Type B pancreatic cell (in vitro differentiated cells): ENCODE results near the gene SFTPD. TPM values are rescaled to one million over a fixed set of nuclear protein-coding genes. Genes with fewer than 3 reads are reported as not detected.
"Not testable (repeated sequence)": the region's sequence is repeated elsewhere in the genome, so short reads cannot be mapped to it uniquely, and the experiment has no call there.

Experiments
- DNase-seq: peaks from one replicate; pipeline ENCODE4 v3.0.0; 2021; ENCODE audit warnings: mixed read lengths; ENCODE audit not compliant: unreplicated experiment; ENCODE audit errors: extremely low spot score
- H3K27ac Mint-ChIP-seq: 2 replicates; pipeline ENCODE4 v1.8.0; 2021; ENCODE audit warnings: mild to moderate bottlenecking, mixed read lengths
- H3K27me3 Mint-ChIP-seq: 2 replicates; pipeline ENCODE4 v1.8.0; 2021; ENCODE audit warnings: mixed read lengths
- H3K36me3 Mint-ChIP-seq: 2 replicates; pipeline ENCODE4 v1.8.0; 2021; ENCODE audit warnings: mixed read lengths
- H3K4me1 Mint-ChIP-seq: one replicate; pipeline ENCODE4 v1.8.0; 2021; ENCODE audit warnings: mixed read lengths; ENCODE audit not compliant: unreplicated experiment
- H3K4me3 Mint-ChIP-seq: 2 replicates; pipeline ENCODE4 v1.8.0; 2021; ENCODE audit warnings: mild to moderate bottlenecking, mixed read lengths
- H3K9me3 Mint-ChIP-seq: 2 replicates; pipeline ENCODE4 v1.8.0; 2021; ENCODE audit warnings: mixed read lengths
- CTCF ChIP-seq: fragments of 200-600 bp; sonication (generic); conservative IDR thresholded peaks from 2 replicates; pipeline ENCODE4 v1.5.0; 2021; ENCODE audit warnings: antibody characterized with exemption, mild to moderate bottlenecking
- long read RNA-seq: library from polyadenylated mRNA; unstranded; transcript quantifications from one replicate; pipeline ENCODE4 v2.0.0, GENCODE V29; 2020
- total RNA-seq: library from RNA; stranded (reverse); gene quantifications from 2 replicates; pipeline ENCODE4 v1.2.1, GENCODE V29; 2021; ENCODE audit warnings: low replicate concordance

SFTPD gene
- total RNA-seq = 0.24 and 0.38 TPM in 2 replicates
- long read RNA-seq = 0 reads

GRCh38 chr10:79948976-79949722, at the start of gene SFTPD:
Gene SFTPD, minus strand, starts transcription at chr10:79949105. Its CDS starts 2,446 bp downstream, at chr10:79946659.
- peaks cover 11% of the 10 kb centered on the region for H3K27me3 Mint-ChIP-seq
- no peak within 1 kb of the TSS for H3K4me3 Mint-ChIP-seq
- DNase-seq = no peak
- no peak within 1 kb of the TSS for H3K27ac Mint-ChIP-seq
- no peaks in the 10 kb centered on the region for H3K36me3 Mint-ChIP-seq
- peaks cover 5% of the 10 kb centered on the region for H3K9me3 Mint-ChIP-seq
- no peak for TF ChIP-seq CTCF
- no peaks in the 10 kb centered on the region for H3K4me1 Mint-ChIP-seq

GRCh38 chr10:79995979-79996634, 47.2 kb upstream of the SFTPD start:
- Mint-ChIP-seq H3K4me1 (no peaks in the 10 kb centered on the region), H3K27me3 (peaks cover 14% of the 10 kb centered on the region), H3K4me3 (no peak overlapping the region), H3K9me3 (no peaks in the 10 kb centered on the region), H3K27ac (no peak overlapping the region), H3K36me3 (no peaks in the 10 kb centered on the region)
- DNase-seq = no peak
- TF ChIP-seq CTCF = no peak

DNA sequence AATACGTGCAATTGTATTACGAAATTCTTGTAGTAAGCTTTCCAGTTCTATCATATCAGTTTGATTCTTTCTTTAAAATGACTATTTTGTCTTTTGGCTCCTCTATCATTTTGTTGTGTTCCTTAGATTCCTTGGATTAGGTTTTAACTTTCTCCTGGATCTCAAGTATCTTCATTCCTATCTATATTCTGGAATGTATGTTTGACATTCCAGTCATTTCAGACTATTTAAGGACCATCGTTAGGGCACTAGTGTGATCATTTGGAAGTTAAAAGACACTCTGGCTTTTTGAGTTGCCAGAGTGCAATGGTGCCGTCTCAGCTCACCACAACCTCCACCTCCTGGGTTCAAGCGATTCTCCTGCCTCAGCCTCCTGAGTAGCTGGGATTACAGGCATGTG, 45.7 kb upstream of the SFTPD start:
- no peak for TF ChIP-seq CTCF
- no peak overlapping the region for H3K27ac Mint-ChIP-seq
- H3K9me3 Mint-ChIP-seq = no peaks in the 10 kb centered on the region
- H3K27me3 Mint-ChIP-seq = peaks cover 14% of the 10 kb centered on the region
- H3K4me3 Mint-ChIP-seq = no peak overlapping the region
- H3K4me1 Mint-ChIP-seq = no peaks in the 10 kb centered on the region
- DNase-seq = no peak
- no peaks in the 10 kb centered on the region for H3K36me3 Mint-ChIP-seq

- not testable (repeated sequence) for DNase-seq, H3K36me3 Mint-ChIP-seq
- peaks cover 43% of the 10 kb centered on the region for H3K27me3 Mint-ChIP-seq
Observed at GRCh38 chr10:79988199-79988598, 39.3 kb upstream of the SFTPD start.

GRCh38 chr10:79986661-79987060, 37.8 kb upstream of the SFTPD start:
- H3K36me3 Mint-ChIP-seq, H3K4me1 Mint-ChIP-seq, DNase-seq, H3K27ac Mint-ChIP-seq, H3K4me3 Mint-ChIP-seq, H3K9me3 Mint-ChIP-seq: not testable (repeated sequence)
- peaks cover 49% of the 10 kb centered on the region for H3K27me3 Mint-ChIP-seq

More at GRCh38 chr10:79988199-79988598, 39.3 kb upstream of the SFTPD start:
- H3K4me3 Mint-ChIP-seq, H3K4me1 Mint-ChIP-seq, H3K27ac Mint-ChIP-seq, H3K9me3 Mint-ChIP-seq: not testable (repeated sequence)

- peaks cover 3% of the 10 kb centered on the region for H3K4me1 Mint-ChIP-seq
- no peak overlapping the region for H3K4me3 Mint-ChIP-seq
- no peak overlapping the region for H3K27ac Mint-ChIP-seq
- H3K9me3 Mint-ChIP-seq = no peaks in the 10 kb centered on the region
- no peak for TF ChIP-seq CTCF
- H3K36me3 Mint-ChIP-seq = no peaks in the 10 kb centered on the region
- no peak for DNase-seq
- H3K27me3 Mint-ChIP-seq = peaks cover 52% of the 10 kb centered on the region
Observed at GRCh38 chr10:79985481-79986072, 36.7 kb upstream of the SFTPD start.
